ENCODE measurements around the gene ASL. TPM values are rescaled to one million over a fixed set of nuclear protein-coding genes. Genes with fewer than 3 reads are reported as not detected.
A peak's percentile ranks its signal among the peaks of the same experiment; 100 is the strongest.
"Not testable (repeated sequence)": the region's sequence is repeated elsewhere in the genome, so short reads cannot be mapped to it uniquely, and the experiment has no call there.

The ASL gene
- total RNA-seq, 2 experiments from 2014 or later, result 26.2 to 26.8 TPM

DNA sequence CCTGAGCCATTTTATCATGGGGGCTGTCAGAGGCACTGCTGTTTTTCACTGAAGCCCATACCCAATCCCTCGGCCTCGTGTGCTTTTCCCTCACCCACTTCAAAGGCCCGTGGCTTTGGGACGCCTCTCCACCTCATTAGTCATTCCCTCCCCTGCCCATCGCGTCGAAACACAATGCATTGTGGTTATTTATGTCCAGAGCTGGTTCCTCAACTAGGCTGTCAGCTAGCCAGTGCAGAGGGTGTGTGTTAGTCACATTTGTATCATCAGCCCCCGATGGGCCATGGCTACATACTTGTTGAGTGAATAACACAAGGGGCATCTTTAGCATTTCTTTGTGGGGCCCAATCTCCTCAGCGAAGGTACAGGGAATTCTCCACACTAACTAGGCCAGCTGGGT, 35.2 kb downstream of the ASL start:
- Mint-ChIP-seq H3K36me3 (peaks cover 10% of the 10 kb centered on the region), H3K4me3 (no peak overlapping the region), H3K27ac (no peak overlapping the region), H3K4me1 (ENCODE audit: low read depth) (peaks cover 9% of the 10 kb centered on the region), H3K9me3 (no peaks in the 10 kb centered on the region), H3K27me3 (no peaks in the 10 kb centered on the region)
- ChIA-PET CTCF (no interaction called here), POLR2A (no interaction called here)
- intact Hi-C loops (cut with micrococcal nuclease), result loop anchor here (10.0 kb wide), 1 partner anchor 94 kb away; the partner anchor contains the start of gene TPST1
- DNase-seq, result no peak

DNA sequence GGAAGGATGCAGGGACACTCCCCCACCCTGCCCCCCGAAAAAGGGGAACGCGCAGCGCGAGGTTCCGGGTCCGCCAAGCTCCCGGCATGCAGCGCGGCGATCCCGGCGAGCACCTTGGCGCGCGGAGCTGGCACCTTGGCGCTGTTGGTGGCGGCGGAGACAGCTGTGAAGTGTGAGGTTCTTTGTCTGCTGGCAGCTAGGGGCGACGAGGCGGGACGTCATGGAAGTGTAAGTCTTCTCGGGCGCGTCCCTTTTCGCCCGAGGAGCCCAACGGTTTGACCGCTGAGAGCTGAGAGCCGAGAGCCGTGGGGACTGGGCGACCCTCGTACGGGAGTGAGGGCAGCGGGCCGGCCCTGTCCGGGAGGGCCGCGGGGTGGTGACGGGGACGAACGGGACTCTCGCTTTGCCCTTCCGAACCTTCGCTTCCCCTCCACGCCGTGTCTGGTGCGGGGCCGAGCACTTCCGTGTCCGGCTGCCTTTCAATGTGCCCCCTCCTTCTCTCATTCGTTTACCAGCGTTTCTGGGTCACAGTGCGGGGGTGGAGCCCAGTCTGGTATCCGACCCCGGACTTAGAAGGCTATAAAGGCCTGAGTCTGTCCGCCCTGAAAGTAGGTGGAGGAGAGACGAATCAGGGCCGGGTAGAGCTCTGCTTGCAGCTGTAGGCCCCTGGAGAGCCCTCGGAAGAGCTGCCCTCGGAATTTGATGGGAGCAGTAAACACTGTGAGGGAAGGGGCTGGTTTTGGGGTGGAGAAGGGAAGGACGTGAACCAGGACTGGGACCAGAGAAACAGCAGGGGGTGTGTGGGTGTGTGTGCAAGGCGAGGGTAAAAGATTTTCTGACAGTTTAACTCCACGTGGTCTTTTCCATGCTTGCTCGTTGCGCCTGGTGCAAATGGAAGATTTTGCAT, 39.4 kb downstream of the ASL start, which contains the start of gene CRCP:
Gene CRCP (plus strand): TSS at position 105 of the 907 bp plus-strand sequence. CDS start 116 bp downstream, at position 221.
- Mint-ChIP-seq H3K36me3 (peaks cover 20% of the 10 kb centered on the region), H3K27ac (peak within 1 kb of the TSS; percentile 96), H3K4me1 (ENCODE audit: low read depth) (peaks cover 44% of the 10 kb centered on the region), H3K4me3 (peak within 1 kb of the TSS; percentile 97), H3K27me3 (no peaks in the 10 kb centered on the region), H3K9me3 (no peaks in the 10 kb centered on the region)
- intact Hi-C loops (cut with micrococcal nuclease), result loop anchor here (1.0 to 10.0 kb wide), 5 partner anchors 10 to 134 kb away; partner anchors contain the start of genes ASL and TPST1
- DNase-seq, result peak; percentile 88
- ChIA-PET POLR2A (interaction anchor here (0.5 to 1.6 kb wide), 5 partner anchors 15 to 378 kb away, joined by 3 to 6 read pairs (median 3); partner anchors contain the start of gene ASL), CTCF (interaction anchor here (1.6 kb wide), 1 partner anchor 11 kb away, joined by 3 read pairs; no protein-coding TSS in a partner anchor)

DNA sequence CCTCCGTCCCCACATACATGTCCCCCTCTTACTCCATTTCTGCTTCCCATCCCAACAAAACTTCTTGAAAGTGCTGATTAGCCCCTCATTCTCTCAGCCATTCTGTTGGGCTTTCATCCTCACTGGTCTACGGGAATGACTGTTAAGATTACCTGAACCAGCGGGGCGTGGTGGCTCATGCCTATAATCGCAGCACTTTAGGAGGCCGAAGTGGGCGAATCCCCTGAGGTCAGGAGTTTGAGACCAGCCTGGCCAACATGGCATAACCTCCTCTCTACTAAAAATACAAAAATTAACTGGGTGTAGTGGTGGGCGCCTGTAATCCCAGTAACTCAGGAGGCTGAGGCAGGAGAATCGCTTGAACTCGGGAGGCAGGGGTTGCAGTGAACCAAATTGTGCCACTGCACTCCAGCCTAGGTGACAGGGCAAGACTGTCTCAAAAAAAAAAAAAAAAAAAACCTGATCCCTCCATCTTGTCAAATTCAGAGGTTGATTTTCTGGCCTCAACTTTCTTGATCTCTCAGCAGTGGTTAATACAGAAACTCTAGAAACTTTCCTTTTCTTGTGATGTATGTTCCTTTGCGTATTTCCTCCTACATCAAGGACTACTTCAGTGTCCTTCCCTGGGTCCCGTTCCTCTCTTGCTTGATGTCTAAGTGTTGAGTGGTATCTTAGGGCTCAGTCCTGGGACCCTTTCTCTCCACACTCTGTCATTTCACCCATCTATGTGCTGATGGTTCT, 41.2 kb downstream of the ASL start:
- POLR2A ChIA-PET, H3K27ac Mint-ChIP-seq, H3K9me3 Mint-ChIP-seq, CTCF ChIA-PET, DNase-seq, H3K27me3 Mint-ChIP-seq: not testable (repeated sequence)
- peak overlapping the region; percentile 57 for H3K4me3 Mint-ChIP-seq
- peaks cover 20% of the 10 kb centered on the region for H3K36me3 Mint-ChIP-seq
- intact Hi-C loops (cut with micrococcal nuclease), result loop anchor here (10.0 kb wide), 1 partner anchor 88 kb away; the partner anchor contains the start of gene TPST1
- peaks cover 49% of the 10 kb centered on the region for H3K4me1 Mint-ChIP-seq (ENCODE audit: low read depth)

DNA sequence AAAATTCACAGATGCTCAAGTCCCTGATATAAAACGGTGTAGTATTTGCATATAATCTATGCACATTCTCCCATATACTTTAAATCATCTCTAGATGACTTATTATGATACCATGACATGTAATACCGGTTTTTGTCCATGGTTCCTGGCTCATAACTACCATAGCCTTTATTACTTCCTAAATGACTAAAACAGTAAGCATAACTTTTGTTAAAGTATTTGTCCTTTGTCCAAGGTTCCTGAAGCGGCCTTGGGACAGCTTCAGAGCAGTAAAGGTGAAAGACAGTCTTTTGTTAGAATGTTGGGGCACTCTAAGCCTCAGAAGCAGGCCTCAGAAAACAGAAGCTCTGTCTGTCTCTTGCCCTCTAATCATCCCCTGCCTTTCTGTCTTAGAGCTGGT, 43.0 kb downstream of the ASL start:
- Mint-ChIP-seq H3K9me3 (no peaks in the 10 kb centered on the region), H3K36me3 (peaks cover 20% of the 10 kb centered on the region), H3K4me1 (ENCODE audit: low read depth) (peaks cover 55% of the 10 kb centered on the region), H3K4me3 (no peak overlapping the region), H3K27me3 (no peaks in the 10 kb centered on the region), H3K27ac (no peak overlapping the region)
- POLR2A ChIA-PET, result no interaction called here
- intact Hi-C loops (cut with micrococcal nuclease), result loop anchor here (10.0 kb wide), 1 partner anchor 86 kb away; the partner anchor contains the start of gene TPST1
- CTCF ChIA-PET, result no interaction called here
- DNase-seq, result no peak

DNA sequence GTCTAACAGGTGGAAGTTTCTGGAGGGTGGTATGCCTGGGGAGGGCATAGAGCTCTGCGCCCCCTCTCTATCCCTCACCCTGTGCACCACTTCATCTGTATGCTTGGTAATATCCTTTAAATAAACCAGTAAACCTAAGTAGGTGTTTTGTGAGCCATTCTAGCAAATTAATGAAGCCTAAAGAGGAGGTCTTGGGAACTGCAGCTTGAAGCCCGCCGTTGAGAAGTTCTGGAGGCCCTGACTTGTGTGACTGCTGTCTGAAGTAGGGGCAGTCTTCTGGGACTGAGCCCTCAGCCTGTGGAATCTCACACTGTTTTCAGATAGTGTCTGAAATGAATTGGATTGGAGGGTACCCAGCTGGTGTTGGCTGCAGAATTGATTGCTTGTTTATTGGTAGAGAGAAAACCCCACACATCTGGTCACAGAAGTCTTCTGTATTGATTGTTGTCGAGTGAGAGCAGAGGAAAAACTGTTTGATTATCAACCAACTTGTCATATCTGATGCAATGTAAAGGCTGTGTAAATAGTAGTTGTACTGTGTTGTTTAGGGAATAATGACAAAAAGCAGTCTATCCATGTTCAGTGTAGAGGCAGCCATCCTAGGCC, 43.7 kb downstream of the ASL start:
- ChIA-PET CTCF (no interaction called here), POLR2A (no interaction called here)
- H3K36me3 Mint-ChIP-seq, result peaks cover 20% of the 10 kb centered on the region
- H3K9me3 Mint-ChIP-seq, result no peaks in the 10 kb centered on the region
- no peaks in the 10 kb centered on the region for H3K27me3 Mint-ChIP-seq
- intact Hi-C loops (cut with micrococcal nuclease), result loop anchor here (10.0 kb wide), 1 partner anchor 85 kb away; the partner anchor contains the start of gene TPST1
- peaks cover 56% of the 10 kb centered on the region for H3K4me1 Mint-ChIP-seq (ENCODE audit: low read depth)
- H3K4me3 Mint-ChIP-seq, result no peak overlapping the region
- no peak for DNase-seq
- no peak overlapping the region for H3K27ac Mint-ChIP-seq

DNA sequence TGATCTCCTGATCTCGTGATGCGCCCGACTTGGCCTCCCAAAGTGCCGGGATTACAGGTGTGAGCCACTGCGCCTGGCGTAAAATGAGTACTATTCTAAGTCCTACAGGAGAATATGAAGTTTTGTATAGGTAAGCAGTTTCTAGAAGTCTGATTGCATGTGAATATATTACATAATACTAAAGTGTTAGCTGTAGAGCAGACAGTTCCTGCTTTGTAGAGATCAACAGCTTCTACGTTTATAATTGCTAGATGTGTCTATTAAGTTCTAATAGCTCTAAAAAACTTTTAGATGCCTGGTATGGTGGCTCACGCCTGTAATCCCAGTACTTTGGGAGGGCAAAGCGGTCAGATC, 47.5 kb downstream of the ASL start:
- peaks cover 58% of the 10 kb centered on the region for H3K4me1 Mint-ChIP-seq (ENCODE audit: low read depth)
- no peak overlapping the region for H3K4me3 Mint-ChIP-seq
- H3K27me3 Mint-ChIP-seq, result no peaks in the 10 kb centered on the region
- no peak overlapping the region for H3K27ac Mint-ChIP-seq
- peaks cover 9% of the 10 kb centered on the region for H3K36me3 Mint-ChIP-seq
- ChIA-PET CTCF (no interaction called here), POLR2A (no interaction called here)
- intact Hi-C loops (cut with micrococcal nuclease), result no loop called here
- no peaks in the 10 kb centered on the region for H3K9me3 Mint-ChIP-seq
- no peak for DNase-seq

DNA sequence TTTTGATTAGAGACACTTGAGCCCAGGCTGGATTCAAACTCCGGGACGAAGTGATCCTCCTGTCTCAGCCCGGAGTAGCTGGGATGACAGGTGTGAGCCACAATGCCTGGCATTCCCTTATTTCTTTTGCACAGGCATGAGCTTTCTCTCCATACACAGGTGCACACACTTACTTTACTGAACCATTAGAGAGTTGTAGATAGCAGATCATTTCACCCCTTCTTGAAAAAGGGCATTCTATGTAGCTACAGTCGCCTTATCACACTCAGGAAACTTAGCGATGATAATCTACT, 48.9 kb downstream of the ASL start:
- DNase-seq; H3K36me3 Mint-ChIP-seq; POLR2A ChIA-PET; H3K9me3 Mint-ChIP-seq; intact Hi-C loops (cut with micrococcal nuclease); H3K4me3 Mint-ChIP-seq; CTCF ChIA-PET; H3K27me3 Mint-ChIP-seq; H3K27ac Mint-ChIP-seq: not testable (repeated sequence)
- peaks cover 44% of the 10 kb centered on the region for H3K4me1 Mint-ChIP-seq (ENCODE audit: low read depth)

DNA sequence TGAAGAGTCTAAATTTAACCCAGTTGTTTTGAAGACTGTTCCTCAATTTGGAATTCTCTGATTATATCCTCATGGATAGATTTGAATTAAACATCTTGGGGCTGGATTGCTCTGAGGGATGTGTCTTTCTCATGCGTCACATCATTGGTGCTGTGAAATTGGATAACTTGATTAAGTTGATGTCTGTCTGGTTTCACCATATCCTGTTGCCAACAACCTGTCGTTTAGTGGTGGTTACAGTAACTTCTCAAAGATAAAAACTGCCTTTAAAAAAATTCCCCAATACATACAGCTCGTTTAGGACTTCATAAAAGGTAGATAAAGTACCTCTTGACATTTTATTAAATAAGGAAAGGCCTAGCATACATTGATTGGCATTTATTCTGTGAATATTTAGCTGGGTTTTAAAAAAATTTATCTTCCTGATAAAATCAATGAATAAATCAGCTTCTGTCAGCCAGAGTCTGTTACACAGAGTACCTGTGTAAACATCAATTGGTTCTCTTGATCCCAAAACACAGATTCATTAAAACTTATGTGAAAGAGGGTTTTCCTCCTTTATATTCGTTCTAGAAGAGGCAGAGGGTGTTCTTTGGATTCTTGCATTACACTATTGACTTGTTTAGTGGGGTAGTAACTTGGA, 49.6 kb downstream of the ASL start:
- POLR2A ChIA-PET, result interaction anchor here (0.5 kb wide), 1 partner anchor 14 kb away, joined by 3 read pairs; no protein-coding TSS in a partner anchor
- intact Hi-C loops (cut with micrococcal nuclease), result loop anchor here (1.0 kb wide), 1 partner anchor 10 kb away; no protein-coding TSS in a partner anchor
- Mint-ChIP-seq H3K4me3 (no peak overlapping the region), H3K27me3 (no peaks in the 10 kb centered on the region), H3K27ac (peak overlapping the region; percentile 47), H3K4me1 (ENCODE audit: low read depth) (peaks cover 43% of the 10 kb centered on the region), H3K36me3 (peaks cover 4% of the 10 kb centered on the region), H3K9me3 (no peaks in the 10 kb centered on the region)
- CTCF ChIA-PET, result no interaction called here
- DNase-seq, result no peak

DNA sequence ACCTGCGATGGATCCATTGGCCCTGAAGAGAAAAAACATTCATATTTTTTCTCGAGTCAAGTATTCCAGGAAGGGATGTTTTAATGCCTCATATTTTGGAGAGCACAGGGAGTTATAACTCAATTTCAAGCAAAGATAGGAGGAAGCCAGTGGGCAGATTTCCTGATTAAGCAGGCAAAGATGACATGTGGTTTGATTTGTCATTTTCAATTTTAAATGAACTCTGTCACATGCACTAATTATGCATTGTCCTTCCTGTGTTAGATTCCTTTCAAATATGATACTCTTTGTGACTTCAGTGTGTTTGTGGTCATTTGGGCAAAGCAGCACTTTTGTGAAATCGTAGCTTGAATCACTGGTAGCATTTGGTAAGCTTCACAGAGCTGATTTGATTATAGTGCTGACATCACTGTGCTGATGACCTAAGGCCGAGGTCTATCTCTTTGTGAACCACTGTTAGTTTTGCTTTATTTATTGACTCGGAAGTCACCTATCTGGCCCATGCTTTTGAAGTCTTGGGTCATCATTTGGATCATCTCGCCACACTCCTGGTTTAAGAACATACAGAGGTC, 50.2 kb downstream of the ASL start:
- peaks cover 40% of the 10 kb centered on the region for H3K4me1 Mint-ChIP-seq (ENCODE audit: low read depth)
- H3K36me3 Mint-ChIP-seq, H3K4me3 Mint-ChIP-seq: not testable (repeated sequence)

DNA sequence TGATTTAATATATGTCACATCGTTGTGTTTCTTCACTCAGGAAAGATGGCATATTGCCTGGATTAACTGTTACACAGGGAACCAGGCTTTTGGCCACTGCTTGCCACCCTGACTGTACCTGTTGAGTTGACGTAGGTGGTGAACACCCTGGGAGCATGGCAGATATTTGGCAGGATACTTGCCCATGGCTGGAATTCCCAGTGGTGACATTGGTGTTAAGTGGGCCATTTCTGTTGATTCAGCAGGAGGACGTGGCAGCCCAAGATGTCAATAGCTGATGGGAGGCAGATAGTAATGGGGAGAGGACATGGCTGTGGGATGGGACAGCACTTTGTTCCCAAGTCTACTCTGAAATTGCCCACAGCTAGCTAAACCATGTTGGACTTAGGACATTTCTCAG, 51.6 kb downstream of the ASL start:
- H3K4me3 Mint-ChIP-seq; POLR2A ChIA-PET; H3K9me3 Mint-ChIP-seq; DNase-seq; H3K27me3 Mint-ChIP-seq; H3K27ac Mint-ChIP-seq; intact Hi-C loops (cut with micrococcal nuclease): not testable (repeated sequence)
- Mint-ChIP-seq H3K36me3 (peaks cover 15% of the 10 kb centered on the region), H3K4me1 (ENCODE audit: low read depth) (peaks cover 36% of the 10 kb centered on the region)
- CTCF ChIA-PET, result interaction anchor here (0.6 kb wide), 1 partner anchor 405 kb away, joined by 3 read pairs; no protein-coding TSS in a partner anchor

More for the DNA sequence above, 50.2 kb downstream of the ASL start:
- not testable (repeated sequence) for H3K9me3 Mint-ChIP-seq, H3K27me3 Mint-ChIP-seq
- DNase-seq, result peak; percentile 30
- peak overlapping the region; percentile 47 for H3K27ac Mint-ChIP-seq
- ChIA-PET CTCF (interaction anchor here (1.1 kb wide), 1 partner anchor 11 kb away, joined by 3 read pairs; the partner anchor contains the start of gene CRCP), POLR2A (interaction anchor here (0.5 kb wide), 1 partner anchor 13 kb away, joined by 3 read pairs; no protein-coding TSS in a partner anchor)
- intact Hi-C loops (cut with micrococcal nuclease), result loop anchor here (1.0 kb wide), 1 partner anchor 11 kb away; no protein-coding TSS in a partner anchor

DNA sequence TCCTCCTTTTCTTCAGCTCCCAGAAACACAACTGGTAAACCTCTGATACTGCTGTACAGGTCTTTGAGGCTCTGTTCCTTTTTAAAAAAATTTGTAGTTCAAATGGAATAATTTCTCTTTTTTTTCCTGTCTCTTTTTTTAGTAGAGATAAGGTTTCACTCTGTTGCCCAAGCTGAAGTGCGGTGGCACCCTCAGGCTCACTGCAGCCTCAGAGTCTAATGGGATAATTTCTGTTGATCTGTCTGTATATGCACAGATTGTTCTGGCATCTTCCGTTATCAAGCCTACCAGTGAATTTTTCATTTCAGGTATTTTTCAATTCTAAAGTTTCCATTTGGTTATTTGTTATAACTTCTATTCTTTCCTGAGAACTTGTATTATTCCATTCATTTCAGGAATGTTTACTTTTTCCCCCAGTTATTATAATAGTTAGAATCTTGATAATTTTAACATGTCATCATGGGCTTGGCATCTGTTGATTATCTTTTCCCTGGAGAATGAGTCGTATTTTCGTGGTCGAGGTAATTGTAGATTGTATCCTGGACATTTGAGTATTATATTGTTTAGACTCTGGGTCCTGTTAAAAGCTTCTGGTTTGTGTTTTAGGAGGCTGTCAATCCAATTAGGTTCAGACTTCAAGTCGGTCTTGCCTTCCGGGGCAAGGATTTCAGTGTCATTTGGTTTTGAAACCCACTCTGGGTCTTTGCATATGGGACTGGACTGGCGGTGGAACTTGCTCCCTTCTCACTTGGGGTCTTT, 63.6 kb downstream of the ASL start:
- intact Hi-C loops (cut with micrococcal nuclease), result no loop called here
- POLR2A ChIA-PET, result interaction anchor here (0.6 kb wide), 2 partner anchors 14 to 341 kb away, joined by 3 read pairs; no protein-coding TSS in a partner anchor
- CTCF ChIA-PET, result no interaction called here
- no peak for DNase-seq
- Mint-ChIP-seq H3K4me3 (no peak overlapping the region), H3K27me3 (no peaks in the 10 kb centered on the region), H3K36me3 (peaks cover 44% of the 10 kb centered on the region), H3K4me1 (ENCODE audit: low read depth) (no peaks in the 10 kb centered on the region), H3K27ac (peak overlapping the region; percentile 30), H3K9me3 (no peaks in the 10 kb centered on the region)
